Ammon's horn (tissue), 1 donor: ENCODE data around the gene KIF25.
A peak's percentile ranks its signal among the peaks of the same experiment; 100 is the strongest.
"Not testable (repeated sequence)": the region's sequence is repeated elsewhere in the genome, so short reads cannot be mapped to it uniquely, and the experiment has no call there.

ENCODE experiments used
- DNase-seq: peaks from one replicate; pipeline ENCODE4 v3.0.0-alpha.2; 2016; ENCODE audit warnings: low spot score

Gene KIF25

DNA sequence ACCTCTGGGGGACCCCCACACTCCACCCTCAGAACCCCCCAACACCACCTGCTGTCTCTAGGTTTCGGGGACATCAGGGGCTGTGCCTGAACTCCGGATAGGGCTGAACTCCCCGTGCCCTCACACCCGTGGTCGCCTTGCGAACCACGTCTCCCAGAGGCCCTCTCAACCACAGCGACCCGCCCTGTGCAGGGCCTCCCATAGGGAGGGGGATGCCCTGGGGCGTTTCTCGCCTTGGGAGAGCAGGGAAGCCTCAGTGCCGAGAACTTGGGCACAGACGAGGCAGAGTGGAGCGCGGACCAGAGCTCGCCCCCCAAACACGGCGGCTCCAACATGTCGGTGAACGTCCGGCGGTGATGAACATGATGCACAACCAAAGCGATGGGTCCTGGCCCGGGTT lies 74.8 kb downstream of the KIF25 start:
- DNase-seq: no peak

DNA sequence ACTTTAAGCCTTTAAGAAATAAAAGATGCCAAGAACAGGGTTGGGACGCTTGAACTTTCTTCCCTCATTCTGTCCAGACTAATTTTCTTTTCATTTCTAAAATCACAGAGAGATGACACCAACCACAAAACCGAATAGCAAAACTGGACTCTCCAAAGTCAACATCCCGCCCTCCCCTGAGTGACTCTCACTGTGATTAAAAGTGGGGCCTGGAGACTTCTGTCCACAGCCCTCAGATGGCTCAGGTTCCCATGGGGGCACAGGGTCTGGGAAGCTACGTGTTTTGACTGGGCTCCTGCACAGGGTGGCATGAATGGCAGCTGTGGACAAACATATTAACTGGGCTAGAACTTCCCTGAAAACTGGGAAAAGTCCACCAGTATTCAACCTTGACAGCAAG lies 75.3 kb downstream of the KIF25 start:
- no peak for DNase-seq

DNA sequence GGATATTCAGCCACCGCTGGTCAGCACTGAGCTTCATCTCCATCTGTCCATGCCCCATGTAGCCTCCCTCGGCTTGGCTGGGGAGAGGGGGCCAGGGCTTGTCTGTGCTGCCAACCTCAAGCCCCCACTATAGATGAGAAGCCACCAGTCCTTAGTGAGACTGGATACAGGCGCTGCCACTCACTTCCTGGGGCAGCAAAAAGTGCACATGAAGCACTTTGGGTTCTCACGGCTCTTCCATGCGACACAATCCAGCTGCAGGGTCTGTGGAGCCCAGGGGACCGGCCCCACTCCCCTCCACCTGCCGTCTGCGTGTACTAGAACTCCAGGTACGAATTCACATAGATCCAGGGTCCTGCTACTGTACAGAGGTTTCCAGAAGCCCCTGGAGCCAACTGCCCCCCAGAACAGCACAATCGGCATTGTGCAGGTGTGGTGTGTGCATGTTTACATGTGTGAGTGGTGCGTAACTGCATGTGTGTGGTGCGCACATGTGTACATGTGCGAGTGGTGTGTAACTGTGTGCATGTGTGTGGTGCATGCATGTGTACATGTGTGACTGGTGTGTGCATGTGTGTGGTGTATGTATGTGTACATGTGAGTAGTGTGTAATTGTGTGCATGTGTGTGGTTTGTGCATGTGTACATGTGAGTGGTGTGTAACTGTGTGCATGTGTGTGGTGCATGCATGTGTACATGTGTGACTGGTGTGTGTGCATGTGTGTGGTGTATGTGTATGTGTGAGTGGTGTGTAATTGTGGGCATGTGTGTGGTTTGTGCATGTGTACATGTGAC lies 76.7 kb downstream of the KIF25 start:
- DNase-seq: no peak

DNA sequence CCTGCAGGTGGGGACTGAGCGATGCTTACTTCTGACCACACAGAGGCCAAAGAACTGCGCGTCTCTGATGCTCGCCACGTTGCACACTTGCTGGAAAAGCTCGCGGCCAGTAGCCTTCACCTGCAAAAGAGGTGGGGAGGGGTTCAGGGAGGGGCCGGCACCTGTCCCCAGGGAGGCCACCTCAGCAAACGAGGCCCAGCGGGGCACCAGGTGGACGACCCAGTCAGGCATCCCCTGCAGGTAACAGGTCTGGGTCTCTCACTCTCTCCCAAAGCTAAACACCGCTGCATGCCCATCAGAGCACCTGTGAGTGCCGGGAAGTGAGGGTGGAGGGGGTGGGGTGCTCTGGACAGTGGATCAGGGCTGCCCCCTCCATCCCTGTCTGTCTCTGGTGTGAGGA lies 77.7 kb downstream of the KIF25 start:
- DNase-seq: no peak

DNA sequence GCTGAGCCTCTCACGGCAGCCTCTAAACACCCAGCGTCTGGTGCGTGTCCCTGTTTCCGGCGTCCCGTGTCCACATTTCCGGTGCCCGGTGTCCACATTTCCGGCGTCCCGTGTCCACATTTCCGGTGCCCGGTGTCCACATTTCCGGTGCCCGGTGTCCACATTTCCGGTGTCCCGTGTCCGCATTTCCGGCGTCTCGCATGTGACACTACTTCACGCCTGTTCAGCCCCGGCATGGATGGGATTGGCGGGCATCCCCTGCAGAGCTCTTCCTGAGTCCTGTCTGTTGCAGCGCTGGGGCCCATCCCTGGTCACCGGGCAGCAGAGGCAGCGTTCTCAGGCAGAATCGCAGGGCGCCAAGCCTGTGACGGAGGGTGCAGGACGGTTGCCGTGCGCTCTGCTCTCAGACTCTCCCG lies 78.3 kb downstream of the KIF25 start:
- no peak for DNase-seq

DNA sequence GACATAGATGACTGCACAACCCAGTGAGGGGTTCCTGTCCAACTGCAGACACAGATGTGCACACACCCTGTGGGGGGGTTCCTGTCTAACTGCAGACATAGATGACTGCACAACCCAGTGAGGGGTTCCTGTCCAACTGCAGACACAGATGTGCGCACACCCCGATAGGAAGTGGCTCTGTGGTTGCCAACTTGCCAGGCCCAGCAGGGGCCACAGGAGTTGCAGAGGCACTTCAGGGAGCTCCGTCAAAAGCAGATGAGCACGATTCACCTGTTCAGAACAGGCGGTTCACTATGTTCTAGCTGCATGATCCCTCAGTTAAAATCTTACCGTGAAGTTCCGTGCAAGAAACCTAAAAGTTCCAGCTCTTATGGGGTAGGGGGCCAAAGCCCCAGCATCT lies 79.9 kb downstream of the KIF25 start:
- DNase-seq: not testable (repeated sequence)

DNA sequence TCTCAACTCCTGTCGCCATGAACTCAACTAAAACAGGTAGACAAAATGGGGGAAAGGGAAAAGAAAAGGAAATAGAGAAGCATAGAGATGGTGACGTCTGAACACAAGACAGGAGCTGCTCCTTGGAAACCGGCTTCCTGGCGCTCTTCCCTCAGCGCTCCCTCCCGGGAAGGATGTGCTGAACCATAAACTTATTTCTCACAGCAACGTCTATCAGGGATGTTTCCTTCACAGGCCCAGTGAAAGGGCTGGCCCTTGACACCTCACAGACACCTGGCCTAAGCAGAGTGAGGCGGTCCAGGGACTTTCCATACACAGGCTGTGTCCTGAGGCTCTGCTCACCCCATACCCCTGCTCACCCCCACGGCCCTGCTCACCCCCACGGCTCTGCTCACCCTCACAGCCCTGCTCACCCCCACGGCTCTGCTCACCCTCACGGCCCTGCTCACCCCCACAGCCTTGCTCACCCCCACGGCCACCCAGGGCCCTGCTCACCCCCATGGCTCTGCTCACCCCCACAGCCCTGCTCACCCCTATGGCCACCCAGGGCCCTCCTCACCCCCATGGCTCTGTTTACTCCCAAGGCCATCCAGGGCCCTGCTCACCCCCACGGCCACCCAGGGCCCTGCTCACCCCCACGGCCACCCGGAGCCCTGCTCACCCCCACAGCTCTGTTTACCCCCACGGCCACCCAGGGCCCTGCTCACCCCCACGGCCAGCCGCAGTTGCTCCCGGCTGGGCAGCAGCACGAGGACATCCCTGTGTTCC lies 80.9 kb downstream of the KIF25 start:
- peak; percentile 23 for DNase-seq

DNA sequence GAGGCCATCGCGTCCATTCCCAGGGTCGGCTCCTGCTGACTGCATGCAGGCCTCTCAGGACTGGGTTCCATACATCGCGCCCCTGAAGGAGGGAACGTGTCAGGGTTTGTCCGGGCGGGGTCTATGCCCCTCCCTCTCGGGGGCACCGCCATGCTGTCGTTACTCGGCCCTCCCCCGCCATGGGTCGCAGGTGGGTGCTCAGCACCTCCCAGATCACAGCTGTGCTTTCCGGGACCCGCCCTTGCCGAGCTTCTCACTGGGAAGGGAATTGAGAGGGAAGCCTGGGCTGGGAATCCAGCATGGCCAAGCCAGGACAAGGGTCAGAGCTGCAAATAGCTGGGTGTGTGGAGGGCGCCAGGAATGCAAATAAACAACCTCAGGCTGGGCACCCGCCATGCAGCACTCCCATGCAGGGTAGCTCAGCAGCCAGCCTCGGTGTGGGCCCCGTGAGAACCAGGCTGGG lies 81.5 kb downstream of the KIF25 start, which contains the start of gene FRMD1:
FRMD1 (minus strand) TSS at position 270 of the 463 bp plus-strand sequence; CDS start at position 152, 118 bp downstream.
- no peak for DNase-seq

DNA sequence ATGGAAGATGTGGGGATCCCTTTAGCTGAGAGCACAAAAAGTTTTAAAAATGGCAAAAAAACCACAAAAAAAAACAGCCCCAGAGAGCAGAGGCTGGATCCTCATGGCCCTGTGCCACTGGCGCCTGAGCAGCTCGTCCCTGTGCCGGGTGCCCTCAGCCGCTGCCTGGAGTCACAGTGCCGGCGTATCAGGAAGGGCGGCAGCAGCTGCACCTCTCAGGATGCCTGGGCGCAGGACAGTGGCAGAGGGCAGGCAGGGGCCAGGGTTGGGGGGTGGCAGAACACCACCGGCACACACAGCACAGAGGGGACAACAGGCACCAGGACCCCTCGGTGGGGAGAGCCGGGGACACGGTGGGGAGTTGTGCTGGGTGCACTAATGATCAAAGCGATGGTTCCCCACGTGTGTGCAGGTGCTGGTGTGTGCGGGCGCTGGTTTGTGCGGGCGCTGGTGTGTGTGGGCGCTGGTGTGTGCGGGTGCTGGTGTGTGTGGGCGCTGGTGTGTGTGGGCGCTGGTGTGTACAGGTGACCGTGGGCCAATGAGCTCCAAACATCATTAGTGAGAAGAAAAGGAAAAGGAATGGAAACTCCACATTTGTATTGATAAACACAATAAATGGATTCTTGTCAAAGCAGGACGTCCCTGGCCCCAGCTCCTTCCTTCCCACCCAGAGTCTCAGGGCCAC lies 83.1 kb downstream of the KIF25 start:
- no peak for DNase-seq

DNA sequence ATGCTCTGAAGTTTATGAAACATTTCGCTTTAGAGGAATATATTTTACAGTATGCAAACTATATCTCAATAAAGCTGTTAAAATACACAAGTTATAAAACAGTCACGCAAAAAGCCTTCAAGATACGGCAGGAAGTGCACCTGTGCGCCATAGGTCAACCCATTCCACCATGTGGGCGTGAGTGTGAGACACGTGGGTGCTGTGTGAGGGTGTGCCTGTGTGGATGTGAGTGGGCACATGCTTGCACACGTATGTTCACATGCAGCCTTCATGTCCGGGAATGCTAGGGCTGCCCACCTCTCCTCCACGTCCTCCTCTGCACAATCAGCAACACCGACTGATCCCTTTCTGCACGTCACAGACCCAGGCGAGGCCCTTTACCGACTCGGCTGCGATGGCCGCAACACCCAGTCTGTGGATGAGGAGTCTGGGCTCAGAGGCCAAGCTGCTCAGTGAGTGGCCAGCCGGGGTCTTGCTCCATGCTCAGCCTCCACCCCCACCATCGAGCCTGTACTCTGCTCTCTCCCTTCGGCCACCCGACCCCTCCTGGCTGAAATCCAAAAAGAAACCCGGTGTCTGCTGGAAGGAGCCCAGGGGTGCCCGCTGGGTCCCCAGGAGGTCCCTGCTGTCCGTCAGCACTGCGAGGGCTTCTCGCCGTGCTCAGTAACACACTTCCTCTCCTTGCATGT lies 84.5 kb downstream of the KIF25 start:
- DNase-seq: no peak

DNA sequence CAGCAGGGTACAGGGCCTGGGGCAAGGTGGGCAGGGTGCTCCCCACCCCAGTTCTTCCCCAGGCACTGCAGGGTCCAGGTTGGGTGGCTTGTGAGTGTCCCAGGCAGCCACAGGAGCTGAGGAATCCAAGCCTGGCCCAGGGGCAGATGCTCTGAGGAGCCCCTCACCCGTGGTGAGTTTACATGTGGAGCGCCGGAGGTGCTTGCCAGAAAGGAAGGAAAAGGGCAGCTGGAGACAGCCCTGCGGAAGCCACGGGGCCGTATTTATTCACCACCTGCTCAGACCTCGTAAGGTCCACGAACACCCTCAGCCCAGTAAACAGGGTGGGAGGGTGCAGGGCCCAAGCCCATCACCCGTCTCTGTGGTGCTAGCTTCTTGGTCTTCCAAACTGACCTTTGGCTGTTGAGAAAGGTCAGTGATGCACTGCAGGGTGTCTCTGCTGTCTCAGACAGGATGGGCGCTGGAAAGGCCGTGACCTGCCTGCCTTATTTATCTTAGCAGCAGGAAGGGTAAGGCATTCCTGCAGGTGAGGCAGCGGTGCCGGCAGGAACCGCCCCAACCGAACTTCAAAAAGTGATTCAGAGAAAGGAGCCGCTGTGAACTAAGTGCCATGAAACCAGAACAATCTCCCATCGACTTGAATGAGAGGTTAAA lies 85.5 kb downstream of the KIF25 start:
- no peak for DNase-seq

DNA sequence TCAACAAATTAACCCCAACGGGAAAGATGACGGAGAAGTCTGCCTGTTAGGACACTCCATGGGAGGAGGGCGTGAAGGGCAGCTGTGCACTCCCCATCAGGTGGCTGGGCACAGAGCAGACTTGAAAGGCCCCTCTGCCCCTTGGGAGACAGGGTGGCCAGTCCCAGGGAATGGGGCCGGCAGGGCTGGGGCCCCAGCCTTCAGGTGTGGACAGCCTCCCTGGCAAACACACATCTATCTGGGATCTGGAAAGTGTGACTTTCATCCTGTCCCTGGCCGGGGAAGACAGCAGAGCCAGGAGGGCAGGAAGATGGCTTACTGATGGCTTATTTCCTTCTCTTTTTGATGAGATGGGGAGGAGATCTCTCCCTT lies 86.0 kb downstream of the KIF25 start:
- DNase-seq: no peak

DNA sequence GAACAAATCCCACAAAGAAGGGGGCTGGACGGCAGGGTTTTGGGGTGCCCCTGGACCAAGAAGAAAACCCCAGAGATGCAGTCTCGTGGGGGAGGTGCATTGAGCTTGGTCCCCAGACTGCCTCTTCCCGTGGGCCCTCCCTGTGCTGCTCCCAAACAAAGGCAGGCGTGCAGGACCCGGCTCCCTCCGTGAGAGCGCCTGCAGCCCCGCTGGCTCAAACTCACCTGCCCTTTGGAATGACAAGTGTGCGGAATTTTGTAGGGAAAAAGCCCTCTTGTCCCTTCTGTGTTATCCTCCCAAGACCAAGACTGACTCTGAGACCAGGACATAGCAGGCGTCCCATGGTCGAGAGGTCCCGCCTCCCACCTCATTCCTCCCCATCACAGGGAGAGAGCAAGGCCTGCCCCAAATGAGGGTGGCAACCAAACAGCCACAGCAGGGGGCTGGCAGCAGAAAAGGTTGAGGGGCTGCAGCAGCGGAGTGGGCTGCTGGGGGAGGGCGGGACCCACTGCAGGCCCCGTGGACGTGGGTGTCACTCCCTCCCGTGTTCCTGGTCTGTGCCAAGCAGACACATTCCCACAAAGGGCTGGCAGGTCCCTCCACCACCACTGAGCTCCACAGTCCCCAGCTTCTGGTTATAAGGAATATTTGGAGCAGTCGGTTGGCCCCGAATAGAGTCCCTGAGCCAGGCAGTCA lies 87.1 kb downstream of the KIF25 start:
- DNase-seq: no peak

DNA sequence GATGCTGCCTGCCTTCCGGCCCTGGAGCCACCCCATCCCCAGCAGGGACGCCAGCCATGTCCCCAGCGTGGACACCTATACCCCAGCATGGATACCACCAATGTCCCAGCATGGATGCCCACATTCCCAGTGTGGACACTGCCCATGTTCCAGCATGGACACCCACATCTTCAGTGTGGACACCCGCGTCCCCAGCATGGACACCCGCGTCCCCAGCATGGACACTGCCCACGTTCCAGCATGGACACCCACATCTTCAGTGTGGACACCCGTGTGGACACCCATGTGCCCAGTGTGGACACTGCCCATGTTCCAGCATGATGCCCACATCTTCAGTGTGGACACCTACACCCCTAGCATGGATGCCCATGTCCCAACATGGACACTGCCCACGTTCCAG lies 88.6 kb downstream of the KIF25 start:
- no peak for DNase-seq

DNA sequence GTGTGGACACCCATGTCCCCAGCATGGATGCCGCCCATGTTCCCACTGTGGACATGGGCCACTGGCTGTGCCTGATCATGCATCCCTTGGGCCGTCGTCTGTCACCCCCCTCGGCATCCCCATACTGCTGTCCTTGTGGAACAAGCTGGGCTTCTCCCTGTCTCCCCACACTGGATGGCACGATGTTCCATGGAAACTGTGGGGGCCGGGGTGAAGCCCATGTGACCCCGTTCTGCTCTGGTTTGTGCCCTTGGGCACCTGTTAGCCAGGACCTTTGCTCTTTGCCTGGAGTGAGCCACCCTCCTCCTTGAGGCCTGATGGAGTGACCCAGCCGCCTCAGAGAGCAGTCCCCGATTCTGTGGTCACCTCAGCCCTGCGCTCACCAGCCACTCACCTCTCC lies 89.1 kb downstream of the KIF25 start:
- DNase-seq: no peak

DNA sequence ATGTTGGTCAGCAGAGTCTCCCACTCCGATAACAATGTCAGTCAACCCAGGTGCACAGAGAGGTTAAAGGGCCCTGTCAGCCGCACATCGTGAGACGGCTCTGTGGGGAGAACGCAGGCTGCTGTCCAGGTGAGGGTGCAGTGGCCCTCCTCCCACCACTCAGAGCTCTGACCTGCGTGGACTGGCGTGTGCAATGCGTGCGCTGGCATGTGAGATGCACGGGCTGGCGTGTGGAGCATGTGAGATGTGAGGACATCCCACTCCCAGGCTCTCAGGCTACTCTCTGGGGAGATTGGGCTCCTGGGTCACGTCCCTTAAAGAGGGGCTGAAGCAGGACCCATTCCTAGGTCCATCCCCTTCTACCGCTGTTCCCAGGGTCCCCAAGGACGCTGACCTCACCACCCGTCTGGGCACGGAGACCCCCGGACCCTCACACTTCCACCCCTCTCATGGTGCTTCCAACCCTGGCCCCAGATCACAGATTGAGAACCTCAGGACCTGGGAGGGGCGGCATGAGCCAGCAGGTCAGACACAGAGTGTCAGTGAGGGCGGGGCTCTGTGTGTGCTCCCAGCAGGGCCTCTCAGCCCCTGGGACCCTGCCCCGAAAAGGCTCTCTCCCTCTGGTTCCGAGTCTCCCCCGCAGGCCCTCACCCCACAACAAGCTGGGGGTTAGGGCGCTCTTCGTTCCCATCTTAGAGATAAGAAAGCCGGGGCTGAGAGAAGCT lies 90.1 kb downstream of the KIF25 start:
- no peak for DNase-seq

DNA sequence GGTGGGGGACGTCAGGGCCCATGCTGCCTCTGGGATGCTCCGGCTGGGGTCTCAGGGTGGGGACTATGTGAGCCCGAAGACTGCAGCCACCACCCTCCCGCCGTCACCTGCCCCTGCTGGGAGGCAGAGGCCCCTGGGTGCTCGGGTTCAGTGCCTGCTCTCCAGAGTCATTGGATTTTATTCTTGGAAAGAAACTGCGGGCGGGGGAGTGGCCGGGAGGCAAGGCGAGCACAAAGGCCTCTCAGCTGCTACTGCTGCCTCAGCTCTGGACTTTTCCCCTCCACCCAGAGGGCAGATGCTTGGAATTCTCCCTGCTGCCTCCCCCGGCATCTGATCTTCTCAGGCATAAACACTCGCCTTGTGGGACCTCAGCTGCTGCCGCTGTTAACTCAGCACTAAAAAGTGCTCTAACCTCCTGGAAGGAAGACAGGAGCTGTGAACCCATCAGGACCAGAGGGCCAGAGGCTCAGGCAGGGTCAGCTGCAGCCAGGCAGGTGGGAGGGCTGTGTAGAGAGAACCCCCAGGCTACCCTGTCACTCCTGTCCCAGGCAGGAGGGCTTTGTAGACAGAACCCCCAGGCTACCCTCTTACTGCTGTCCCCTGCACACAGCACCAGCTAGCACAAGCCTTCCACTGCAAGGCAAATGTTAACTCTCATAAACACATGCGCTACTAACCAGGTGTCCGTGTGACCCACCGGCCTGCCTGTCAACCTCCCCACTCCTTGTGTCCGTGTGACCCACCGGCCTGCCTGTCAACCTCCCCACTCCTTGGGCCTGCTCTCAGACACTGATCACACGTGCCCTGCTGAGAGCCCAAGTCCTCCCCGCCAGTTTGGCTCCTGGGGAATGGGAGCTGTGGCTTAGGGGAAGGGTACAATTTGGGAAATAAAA lies 90.9 kb downstream of the KIF25 start:
- DNase-seq: peak; percentile 21

DNA sequence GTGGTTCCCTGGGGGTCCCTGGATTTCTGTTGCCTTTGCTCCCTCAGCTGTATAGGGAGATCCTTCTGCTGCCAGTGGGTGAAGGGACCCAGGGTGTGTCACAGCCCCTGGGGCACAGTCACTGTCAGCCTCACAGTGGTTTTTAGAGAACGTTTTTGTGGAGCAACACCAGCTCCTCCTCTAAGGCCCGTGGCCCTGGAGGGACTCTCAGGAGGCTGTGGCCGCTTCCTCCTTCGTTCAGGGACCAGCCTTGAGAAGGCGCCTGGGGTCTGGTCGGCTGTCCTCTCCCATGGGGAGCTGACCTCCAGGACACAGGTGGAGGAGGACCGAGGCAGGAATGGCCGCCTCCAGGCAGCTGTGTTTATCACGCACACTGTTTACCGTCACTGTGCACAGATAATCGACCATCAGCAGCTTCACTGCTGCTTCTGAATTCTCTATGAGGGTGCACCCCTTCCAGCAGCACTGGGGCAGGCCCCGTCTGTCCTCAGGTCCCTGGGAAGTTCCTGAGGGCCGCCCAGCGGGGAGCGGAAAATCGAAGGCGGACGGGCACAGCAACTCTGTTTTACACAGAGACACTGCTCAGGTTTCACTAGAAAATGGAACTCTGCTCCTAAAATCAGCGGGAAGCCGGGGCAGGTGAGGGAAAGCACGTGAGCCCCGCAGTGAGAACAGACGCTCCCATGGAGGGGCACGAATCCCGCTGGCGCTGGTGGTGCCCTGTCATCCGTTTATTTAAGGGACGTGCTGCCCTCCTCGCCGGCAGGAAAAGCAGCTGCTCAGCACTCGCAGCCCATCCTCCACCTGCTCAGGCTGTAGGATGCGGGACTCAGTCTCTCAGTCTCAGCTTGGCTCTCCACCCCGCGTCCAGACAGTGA lies 92.0 kb downstream of the KIF25 start:
- DNase-seq: no peak
